Ramos (cell line): ENCODE data around the gene WNT1.

Experiments used
- in situ Hi-C: fragments of 300-500 bp; cut with MboI; formaldehyde crosslinking; loops from one replicate; pipeline ENCODE4 v1.14.3; 2022; ENCODE audit warnings: low sequenced_read_pairs; ENCODE audit not compliant: unreplicated experiment

WNT1 gene

DNA sequence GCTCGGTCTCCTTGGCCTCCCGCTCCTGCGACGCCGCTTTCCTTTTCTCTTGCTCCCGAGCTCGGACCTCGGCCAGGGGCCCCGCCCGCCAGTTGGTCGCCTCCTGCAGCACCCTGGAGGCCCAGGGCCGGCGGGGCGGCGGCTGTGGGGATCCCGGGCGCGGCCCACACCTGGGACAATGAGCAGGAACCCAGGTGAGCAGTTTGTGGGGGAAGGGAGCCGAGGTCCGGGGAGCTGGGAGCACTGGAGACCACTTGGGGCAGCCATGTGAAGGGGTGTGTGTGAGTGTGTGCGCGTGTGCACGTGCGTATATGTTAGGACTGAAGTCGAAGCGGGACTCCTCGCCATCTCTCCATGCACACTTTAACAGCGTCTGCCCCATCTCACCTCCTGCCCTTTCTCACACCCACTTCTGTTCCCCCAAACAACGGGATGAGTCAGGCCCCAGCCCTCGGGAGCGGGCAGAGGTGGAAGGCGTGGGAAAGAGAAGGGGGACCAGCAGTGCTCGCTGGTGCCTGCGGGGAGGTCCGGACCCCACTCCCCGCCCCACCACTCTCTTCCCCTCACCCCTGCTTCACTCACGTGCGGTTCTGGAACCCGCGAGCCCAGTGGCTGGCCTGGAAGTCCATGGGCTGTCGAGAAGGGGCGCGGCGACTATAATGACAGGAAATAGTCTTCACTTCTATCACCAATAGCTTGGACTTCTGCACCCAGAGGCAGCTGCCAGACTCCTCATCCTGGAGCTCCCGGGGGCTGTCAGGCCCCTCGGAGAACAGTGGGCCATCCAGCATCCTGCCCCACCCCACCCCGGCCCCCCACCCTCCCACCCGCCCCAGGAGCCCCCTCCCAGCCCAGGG, 20.6 kb downstream of the WNT1 start:
- in situ Hi-C loops = no loop called here

DNA sequence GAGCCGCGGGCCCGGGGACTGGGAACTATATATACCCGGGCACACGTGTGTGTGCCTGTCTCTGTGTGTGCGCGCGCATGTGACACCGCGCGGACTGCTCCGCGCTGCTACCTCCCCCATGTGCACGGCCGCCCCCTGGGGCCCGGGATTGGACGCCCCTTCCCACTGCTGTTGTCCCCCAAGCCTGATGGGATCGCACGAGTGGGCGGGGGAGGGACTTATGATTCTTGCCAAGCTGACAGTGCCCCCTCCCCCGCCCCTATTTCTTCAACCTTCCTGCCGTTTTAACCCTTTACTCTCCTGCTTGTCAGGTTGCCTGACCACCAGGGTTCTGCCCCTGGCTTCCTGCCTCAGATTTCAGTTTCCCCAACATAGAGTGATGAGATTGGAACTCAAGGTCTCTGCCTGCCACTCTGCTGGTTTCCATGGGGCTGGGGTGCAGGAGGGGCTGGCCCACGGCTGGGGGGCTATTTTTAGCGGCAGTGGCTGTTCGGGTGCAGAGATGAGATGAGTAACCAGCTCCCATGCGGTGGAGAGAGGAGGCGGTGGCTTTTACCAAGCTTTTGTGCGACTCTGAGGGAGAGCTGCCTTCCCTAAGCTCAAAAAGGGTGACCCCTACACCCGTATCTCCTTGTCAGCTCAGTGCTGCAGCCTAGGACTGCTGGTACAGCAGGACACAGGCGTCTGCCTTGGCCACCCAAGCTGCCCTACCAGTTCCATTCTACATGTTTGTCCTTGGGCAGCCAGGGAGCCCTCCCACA, 21.4 kb downstream of the WNT1 start, which contains the start of gene DDN:
DDN (minus strand) TSS at position 5 of the 761 bp plus-strand sequence. CDS start 88 bp downstream, outside the sequence.
- in situ Hi-C loops = no loop called here

DNA sequence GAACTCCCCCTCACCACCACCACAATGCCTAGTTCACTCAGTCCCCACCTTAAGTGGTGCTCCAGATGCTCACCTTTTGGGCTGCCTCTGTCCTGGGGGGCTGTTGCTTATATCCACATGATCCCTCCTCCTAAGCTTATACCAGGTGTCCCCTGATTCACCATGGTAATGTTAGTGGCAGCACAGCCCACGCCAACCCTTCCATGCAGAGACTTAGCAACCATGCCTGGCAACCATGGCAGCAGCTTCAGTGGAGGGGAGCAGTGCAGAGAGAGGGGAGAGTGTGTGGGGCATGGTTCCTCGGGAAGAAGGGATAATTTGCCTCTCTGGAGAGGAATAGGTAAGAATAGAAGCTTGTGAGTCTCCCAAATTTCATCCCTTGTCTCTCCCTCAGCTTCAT, 22.2 kb downstream of the WNT1 start:
- in situ Hi-C loops = no loop called here

DNA sequence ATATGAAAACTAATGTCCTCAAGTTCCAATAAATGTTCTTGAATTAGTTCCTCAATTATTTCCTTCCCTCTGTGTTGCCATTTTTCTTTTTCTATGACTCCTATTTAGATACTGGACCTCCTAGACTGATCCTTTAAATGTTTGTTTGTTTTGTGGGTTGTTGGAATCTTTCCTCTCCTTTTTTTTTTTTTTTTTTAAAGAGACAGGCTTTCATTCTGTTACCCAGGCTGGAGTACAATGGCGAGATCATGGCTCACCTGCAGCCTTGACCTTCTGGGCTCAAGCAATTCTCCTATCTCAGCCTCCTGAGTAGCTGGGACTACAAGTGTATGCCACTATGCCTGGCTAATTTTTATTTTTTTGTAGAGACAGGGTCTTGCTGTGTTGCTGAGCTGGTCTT, 30.8 kb downstream of the WNT1 start:
- in situ Hi-C loops = no loop called here

DNA sequence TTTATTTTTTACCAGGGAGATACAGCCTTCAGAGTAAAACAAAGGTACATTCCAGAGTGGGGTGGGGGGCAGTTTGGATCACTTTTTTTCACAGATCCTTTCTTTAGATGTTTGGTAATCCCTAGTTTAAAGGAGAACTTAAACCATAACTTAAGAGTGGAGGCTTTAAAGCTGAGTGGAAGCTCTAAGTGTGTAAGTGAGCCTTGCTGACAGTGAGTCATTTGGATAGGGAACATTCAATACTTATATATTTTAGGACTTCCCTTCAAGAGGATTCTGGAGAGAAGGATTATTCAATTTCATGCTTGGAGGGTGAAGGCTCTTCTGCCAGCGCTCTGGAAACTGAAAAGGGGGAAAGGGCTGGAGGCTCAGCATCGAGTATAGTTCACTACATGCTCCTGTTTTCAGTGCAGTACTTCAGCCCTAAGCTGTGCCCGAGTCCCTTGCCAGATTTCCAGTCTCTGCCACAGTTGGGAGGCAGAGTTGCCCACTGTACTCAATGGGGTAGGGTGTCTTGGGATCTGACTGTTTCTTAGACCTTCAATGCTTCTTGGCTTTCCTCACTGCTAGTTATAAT, 32.1 kb downstream of the WNT1 start:
- in situ Hi-C loops = no loop called here

DNA sequence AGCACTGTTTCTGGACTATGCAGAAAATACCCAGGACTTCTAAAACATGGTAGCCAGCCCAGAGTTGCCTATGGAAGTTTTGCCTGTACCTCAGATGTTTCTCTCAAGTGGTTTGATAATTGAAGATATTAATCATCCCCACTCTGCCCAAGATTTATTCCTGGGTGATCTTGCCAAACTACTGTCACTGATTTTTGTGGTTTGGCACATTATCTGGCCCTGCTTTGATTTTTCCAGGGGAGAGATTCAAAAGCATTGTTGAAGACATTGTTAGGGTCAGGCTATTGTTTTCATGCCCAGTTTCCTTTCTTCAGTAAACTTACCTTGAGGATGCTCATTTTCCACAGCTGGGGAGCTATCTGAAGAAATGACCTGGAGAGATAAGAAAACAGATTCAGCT, 34.6 kb downstream of the WNT1 start:
- in situ Hi-C loops = no loop called here

DNA sequence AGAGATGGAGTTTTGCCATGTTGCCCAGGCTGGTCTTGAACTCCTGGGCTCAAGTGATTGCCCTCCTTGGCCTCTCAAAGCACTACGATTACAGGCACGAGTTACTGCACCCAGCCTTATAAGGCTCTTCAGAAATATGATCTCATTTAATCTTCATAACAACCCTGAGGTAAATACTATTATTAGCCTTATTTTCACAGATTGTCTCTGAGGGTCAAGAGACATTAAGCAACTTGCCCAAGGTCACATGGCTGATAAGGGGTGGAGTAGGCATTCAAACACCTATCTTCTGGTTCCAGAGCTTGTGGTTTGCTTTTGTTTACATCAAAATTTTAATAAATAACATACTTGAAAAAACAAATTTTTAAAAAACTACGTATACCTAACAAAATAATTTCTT, 35.3 kb downstream of the WNT1 start:
- in situ Hi-C loops = no loop called here

DNA sequence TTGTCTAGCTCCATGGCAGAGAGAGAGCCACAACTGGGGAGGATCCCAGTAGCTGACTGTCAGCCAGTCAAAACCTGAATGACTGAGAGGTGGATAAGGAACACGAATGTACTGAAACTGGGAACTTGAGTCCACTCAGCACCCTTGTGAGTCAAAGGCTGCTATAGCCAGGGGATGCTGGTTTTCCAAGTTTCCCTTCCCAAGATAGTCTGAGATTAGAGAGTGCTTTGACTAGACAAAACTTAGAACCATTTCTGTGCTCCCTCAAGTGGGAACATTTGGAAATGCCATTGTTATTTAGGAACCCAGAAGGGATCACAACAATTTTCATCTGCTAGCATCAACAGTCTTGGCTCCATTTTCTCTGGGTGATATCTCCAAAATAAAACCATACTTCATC, 36.4 kb downstream of the WNT1 start:
- in situ Hi-C loops = no loop called here

DNA sequence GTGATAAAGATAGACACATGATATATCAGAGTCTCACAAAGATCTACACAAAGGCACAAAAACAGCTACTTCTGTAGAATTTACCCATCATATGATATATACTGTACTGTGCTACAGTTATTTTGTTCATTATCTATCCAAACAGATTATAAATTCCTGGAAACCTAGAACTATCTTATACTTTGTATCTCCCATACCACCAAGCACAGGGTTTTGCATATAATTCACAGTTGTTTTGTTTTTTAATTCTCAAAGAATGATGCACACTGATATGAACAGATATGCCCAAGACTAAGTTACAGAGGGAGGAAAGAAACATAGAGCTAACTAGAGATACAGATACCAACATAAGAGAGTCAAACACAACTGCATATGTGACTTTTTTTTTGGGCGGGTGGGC, 37.1 kb downstream of the WNT1 start:
- in situ Hi-C loops = no loop called here

DNA sequence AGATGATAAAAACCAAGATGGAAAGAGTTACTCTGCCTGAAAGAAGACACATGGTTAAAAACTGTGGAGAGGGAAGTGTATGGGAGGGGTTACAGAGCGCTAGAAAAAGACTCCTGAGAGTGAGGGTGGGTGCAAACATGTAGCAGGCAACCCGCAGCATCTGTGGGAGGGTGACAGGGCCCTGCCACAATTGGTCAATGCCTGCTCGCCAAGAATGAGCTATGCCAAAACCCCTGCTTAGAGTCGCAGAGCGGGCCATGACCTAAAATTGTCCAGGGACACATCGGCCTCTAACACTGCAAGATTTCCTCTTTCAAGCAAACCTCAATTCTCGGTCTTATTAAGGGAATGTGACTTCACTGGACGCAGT, 39.8 kb downstream of the WNT1 start:
- in situ Hi-C loops = no loop called here

DNA sequence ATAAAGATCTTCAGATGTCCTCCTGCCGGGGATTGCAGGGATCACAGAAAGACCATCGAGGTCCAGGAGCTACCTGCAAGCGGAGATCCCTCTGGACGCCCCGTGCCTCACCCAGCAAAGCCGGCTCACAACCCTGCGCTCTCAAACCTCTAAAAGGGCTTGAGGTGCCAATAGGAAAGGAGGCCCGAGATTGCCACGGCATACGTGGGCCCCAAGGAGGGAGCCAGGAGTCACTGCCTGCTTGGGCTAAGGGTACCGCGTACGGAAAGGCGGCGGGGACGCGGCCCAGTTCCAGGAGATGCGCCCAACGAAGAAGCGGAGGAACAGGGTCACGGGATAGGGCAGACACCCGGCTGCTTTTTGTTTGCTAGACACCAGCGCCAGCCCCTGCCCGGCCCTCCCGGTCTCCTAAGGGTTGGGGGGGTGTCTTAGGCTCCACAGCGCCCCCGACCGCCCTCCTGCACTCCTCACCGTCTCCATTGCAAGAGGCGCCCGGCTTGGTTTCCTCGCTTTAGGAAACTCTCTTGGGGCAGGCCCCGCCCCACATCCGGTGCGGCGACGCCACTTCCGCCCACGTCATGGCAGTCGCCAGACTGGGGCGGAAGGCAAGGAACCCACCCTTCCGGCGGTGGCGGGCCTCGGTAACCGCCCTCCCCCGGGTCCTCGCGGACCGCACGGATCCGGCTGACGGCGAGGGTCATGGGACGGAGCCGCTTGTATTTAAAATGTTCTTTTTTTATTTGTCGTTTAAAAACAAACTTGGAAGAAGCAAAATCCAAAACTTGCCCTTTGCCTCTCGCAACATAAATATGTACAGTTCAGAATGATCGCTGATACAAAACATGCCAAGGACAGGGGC, 40.4 kb downstream of the WNT1 start, which contains the start of gene PRKAG1:
PRKAG1 (minus strand) TSS at position 516 of the 859 bp plus-strand sequence; CDS start at position 480, 36 bp downstream.
- in situ Hi-C loops = no loop called here

DNA sequence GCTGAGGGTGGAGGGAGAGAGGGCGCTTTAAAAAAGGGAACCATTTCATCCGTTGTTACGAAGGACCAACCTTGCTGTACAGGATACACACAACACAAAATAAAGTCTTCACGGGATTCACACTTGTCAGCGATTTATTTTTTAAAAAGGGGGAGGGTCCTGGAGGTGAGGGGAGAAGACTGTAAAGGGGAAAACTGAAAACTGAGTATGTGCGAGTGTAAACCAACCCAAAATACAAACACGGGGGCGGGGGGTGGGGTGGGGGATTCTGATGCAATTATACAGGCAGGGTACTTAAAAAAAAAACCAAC, 41.0 kb downstream of the WNT1 start:
- in situ Hi-C loops = no loop called here

DNA sequence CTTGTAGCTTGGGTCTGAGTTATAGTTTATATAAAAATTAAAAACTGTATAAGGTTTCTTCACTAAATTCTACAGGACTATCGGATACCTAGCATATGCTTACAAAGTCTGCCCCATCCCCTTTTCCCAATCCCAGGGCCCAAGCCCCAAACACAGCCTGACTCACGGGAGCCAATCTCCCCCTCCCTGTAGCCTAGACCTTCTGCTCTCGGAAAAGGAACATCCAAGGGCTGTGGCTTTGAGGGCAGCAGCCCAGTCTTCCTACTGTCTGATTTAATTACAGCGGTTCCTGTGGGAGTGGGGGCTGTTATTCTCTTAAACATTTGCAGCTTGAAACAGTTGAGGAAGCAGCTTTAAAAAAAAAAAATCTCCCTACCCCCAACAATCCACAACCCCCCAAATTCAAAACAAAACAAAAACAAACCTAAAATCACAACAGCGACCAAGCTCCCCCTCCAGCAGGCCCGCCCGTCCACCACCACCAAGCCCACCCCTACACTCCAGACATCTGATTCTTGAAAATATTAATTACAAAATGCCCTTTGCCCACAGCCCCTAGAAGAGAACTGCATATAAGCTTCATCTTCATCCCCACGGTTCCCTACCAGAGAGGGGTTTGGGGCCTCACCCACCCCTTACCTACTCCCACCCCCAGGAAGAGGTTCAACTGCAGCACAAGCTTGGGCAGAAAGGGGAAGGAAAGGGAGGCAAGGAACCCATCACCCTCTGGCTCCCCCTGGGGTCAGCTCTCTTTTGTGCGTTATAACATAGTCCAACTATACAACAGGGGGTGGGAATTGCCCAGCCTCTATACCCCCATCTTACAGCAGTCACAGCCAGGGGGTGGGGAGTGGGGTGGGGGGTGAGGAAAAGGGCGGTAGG, 41.6 kb downstream of the WNT1 start:
- in situ Hi-C loops = no loop called here

DNA sequence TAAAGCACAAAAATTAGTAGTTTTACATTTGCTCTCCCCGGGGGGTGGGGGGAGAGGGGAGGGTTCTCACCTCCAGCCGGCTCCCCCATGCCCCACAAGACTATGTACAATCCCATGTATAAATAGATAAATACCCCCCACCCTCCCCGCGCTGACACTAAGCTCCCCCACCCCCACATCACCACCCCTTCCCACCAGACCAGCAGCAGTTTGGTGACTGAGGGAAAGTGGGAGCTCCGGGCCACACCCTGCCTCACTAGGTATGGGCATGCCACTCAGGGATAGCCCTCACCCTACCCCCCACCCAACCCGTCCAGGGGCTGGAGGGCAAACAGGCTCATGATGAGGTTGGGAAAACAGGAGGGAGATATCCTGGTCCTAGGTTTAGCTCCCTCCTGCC, 42.3 kb downstream of the WNT1 start:
- in situ Hi-C loops = no loop called here

DNA sequence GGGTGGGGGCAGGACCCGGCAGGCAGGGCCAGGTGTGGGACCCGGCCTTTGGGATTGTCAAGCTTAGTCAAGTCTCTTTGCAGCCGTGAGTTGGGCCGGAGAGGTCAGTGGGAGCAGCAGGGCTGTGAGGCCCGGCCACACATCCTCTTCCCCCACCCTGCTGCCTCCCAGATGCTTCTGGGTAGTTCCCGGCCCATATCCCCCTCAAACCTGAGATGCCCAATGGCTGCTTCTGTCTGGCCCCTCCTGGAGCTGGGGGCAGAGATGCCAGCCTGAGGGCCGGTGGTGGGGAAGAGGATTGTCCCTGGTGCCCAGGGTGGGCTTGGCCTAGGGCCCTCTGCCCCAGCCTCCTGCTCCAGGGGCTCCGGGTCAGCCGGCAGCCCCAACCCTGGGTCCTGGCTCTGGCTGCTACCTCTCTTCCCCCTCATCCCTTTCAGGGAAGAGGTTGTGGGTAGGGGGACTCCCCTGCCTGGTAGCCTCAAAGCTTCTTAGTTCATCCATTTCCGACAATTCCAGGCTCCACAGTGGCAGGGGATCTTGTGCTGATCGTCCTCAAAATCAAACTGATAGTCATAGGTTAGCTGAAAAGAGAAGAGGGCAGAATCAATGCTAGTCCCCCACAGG, 43.3 kb downstream of the WNT1 start:
- in situ Hi-C loops = no loop called here

DNA sequence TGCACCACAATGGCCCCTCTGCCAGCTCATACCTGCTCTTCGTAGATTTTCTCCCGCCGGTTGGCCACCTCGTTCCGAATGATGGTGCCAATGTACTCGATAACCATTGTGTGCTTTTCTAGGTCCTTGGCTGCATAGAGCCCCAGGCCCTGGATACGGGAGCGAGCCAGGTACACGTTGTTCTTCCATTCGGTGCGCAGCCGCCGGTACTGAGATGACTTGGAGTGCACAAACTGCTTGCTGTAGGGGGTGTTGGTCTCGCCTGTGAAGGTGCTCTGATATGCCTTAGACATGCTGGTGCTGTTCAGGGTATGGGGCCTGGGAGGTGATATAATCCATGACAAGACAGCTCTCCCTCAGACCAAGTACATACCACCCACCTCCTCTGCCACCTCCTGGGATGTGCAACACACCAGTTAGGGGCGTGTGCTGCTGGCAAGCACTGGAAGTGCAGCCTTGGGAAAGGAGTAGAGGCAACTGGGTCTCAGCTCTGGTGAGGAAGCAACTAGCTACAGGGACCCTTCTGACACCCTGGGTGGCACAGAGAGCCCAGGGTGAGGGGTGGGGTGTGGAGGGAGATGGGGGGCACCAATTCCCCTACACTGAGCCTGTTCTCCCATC, 44.5 kb downstream of the WNT1 start:
- in situ Hi-C loops = no loop called here

DNA sequence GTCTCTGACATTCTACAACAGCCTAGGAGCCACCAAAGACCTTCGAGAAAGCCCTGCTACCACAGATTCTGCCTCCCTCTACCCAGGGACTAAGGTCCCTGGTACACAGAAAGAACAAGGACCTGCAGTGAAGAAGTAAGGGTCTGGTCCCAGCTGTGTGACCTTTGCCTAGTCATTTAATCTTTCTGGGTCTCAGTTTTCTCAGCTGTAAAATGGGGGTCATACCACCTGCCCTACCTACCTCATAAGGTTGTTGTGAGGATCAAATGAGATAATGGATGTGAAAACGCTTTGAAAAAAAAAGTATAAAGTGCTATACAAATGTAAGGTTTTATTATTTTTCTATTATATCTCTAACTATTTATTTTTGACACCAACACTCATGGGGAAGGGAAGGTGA, 45.7 kb downstream of the WNT1 start:
- in situ Hi-C loops = no loop called here

DNA sequence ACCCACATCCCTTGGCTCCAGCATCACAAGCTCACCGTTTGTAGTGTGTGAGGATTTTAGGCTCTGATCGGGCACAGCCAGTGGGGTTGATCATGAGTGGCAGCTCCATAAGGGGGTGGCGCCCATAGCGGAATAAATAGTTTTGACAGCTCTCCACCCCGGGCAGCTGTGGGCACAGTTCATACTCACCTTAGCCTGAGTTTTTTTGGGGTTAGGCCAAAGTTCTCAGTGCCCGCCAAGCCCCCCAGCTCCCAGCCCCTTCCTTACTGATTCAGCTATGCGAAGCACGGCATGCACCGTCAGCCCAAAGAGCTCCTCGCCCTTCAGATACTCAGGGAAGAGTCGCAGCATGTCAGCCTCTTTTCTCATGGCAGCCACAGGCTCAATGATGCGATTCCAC, 46.4 kb downstream of the WNT1 start:
- in situ Hi-C loops = no loop called here

DNA sequence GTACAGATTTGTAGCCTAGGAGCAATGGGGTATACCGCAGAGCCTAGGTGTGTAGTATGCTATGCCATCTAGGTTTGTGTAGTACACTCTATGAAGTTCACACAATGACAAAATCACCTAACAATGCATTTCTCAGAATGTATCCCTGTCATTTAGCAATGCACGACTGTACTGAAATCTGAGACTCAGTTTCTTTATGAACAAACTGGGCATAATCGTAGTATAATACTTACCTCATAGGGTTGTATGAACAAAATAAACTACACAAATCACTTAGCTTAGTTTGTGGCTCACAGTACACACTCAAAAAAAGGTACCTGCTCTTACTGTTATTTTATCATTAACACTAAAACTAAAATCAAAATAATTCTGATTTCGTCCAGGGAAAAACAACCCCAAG, 47.3 kb downstream of the WNT1 start:
- in situ Hi-C loops = no loop called here
